OCI-LY3 (cell line): ENCODE measurements around the gene PEX26.

Experiments
- CTCF ChIP-seq: fragments of 200-600, 300-600 bp; sonication (generic); IDR thresholded peaks from 2 replicates; pipeline ENCODE4 v1.5.1; 2014; ENCODE audit warnings: antibody characterized with exemption, low read length, low read depth
- EZH2phosphoT487 ChIP-seq: fragments of 200-600 bp; shearing (Covaris generic); IDR thresholded peaks from 2 replicates; pipeline ENCODE4 v1.6.1; 2018; ENCODE audit warnings: antibody characterized with exemption, mixed run types, low read depth

GRCh38 chr22:18109410-18110193 lies 31.8 kb downstream of the PEX26 start:
- TF ChIP-seq CTCF (no peak), EZH2phosphoT487 (no peak)
